ENCODE results near the gene RGS8.

The RGS8 gene

DNA sequence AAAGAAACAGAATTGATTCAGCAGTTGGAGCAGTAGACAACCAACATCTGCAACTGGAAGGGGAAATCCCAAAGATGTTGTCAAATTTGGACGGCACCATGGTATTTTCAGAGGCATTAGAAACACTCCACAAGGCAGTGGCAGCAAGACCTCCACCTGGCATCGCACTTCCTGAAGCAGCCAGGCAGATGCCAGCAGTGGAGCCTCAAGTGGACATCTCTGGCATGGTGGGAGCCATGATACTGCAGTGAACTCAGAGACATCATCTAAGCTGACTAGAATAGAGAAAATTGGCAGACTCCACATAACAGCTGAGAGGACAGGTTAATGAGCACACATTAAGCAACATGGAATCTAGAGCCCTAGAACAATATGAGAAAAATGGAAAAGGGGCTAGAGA, 33.9 kb upstream of the RGS8 start:
- Histone ChIP-seq H2AFZ (ENCODE audit: low read length) (peak overlapping the region; percentile 18; the same call in 1 of the 2 replicates), H3K4me3 (ENCODE audit: low read length, poor library complexity, severe bottlenecking) (no peak overlapping the region), H3K79me2 (ENCODE audit: insufficient read depth, low read length) (no peaks in the 10 kb centered on the region), H3K4me1 (ENCODE audit: insufficient read depth, low read length, poor library complexity, severe bottlenecking) (peaks cover 26% of the 10 kb centered on the region), H3K9me2 (replicated peaks; ENCODE audit: low read depth, low read length) (no peaks in the 10 kb centered on the region), H3F3A (ENCODE audit: low read depth) (peaks cover 4% of the 10 kb centered on the region; the same call in 1 of the 2 replicates), H3K4me2 (ENCODE audit: low read depth, low read length, poor library complexity, severe bottlenecking) (no peak overlapping the region), H3K36me3 (ENCODE audit: insufficient read depth, low read length) (no peaks in the 10 kb centered on the region), H3K9me3 (ENCODE audit: insufficient read depth, low read depth, low read length) (no peaks in the 10 kb centered on the region), H3K9ac (ENCODE audit: low read depth, low read length, poor library complexity, severe bottlenecking) (no peak overlapping the region), H4K20me1 (ENCODE audit: insufficient read depth, low read length, poor library complexity, severe bottlenecking) (no peaks in the 10 kb centered on the region), H3K27me3 (ENCODE audit: insufficient read depth, low read length, poor library complexity, severe bottlenecking) (no peaks in the 10 kb centered on the region)
- TF ChIP-seq, protein P1, sequence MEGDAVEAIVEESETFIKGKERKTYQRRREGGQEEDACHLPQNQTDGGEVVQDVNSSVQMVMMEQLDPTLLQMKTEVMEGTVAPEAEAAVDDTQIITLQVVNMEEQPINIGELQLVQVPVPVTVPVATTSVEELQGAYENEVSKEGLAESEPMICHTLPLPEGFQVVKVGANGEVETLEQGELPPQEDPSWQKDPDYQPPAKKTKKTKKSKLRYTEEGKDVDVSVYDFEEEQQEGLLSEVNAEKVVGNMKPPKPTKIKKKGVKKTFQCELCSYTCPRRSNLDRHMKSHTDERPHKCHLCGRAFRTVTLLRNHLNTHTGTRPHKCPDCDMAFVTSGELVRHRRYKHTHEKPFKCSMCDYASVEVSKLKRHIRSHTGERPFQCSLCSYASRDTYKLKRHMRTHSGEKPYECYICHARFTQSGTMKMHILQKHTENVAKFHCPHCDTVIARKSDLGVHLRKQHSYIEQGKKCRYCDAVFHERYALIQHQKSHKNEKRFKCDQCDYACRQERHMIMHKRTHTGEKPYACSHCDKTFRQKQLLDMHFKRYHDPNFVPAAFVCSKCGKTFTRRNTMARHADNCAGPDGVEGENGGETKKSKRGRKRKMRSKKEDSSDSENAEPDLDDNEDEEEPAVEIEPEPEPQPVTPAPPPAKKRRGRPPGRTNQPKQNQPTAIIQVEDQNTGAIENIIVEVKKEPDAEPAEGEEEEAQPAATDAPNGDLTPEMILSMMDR (conservative IDR thresholded peaks at IDR 0.05; ENCODE audit: low read length), result peak; percentile 58
- no peak for TF ChIP-seq EZH2phosphoT487 (IDR thresholded peaks at IDR 0.05; ENCODE audit: borderline replicate concordance)

DNA sequence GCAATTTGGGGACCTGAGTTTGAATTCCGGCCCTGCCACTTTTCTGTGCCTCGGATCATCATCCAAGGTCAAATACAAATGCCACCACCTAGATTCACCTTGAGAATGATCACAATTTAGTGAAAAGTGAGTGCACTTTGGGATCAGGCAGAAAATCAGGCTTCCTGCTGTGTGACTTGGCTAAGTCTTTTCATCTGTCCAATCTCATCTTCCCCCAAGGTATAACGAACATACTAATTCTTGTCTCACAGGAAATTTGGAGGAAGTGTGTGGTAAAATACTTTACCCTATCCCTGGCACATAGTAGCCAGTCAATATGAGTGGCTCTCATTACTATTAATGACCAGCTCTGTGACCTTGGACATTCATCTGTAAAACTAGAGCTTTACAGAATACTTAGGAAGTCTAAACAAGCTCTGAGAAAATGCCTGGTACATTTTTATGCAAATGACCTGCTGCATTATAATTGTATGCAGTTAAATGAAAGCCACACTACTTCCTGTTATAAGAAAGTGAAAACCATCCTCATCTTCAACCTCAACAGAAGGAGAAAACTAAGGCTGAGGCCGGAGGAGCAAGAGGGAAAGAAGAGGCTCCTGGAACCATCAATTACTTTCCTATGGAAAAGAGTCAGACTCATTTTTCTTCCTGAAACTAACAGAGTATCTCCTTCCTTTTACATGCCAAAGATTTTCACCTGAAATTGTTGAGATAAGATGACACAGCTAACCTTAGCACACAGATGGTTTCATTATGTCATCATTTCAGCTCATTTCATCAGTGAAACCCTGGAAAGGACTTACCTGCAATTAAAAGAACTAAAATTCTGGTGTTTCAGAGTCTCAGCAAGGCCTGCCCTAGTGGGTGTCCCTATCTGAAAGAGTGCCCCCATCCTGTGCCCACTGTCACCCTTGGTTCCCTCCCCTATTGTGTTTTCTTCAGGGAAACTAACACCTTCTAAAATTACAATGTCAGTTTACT, 32.6 kb upstream of the RGS8 start:
- H3K27me3 ChIP-seq (ENCODE audit: insufficient read depth, low read length, poor library complexity, severe bottlenecking), result no peaks in the 10 kb centered on the region
- H3K79me2 ChIP-seq (ENCODE audit: insufficient read depth, low read length), result no peaks in the 10 kb centered on the region
- H3K9ac ChIP-seq (ENCODE audit: low read depth, low read length, poor library complexity, severe bottlenecking), result peak overlapping the region; percentile 13
- peak overlapping the region; percentile 25 for H3K4me3 ChIP-seq (ENCODE audit: low read length, poor library complexity, severe bottlenecking)
- no peaks in the 10 kb centered on the region for H4K20me1 ChIP-seq (ENCODE audit: insufficient read depth, low read length, poor library complexity, severe bottlenecking)
- peaks cover 26% of the 10 kb centered on the region for H3K4me1 ChIP-seq (ENCODE audit: insufficient read depth, low read length, poor library complexity, severe bottlenecking)
- no peaks in the 10 kb centered on the region for H3K9me3 ChIP-seq (ENCODE audit: insufficient read depth, low read depth, low read length)
- peak overlapping the region; percentile 53 for H3K4me2 ChIP-seq (ENCODE audit: low read depth, low read length, poor library complexity, severe bottlenecking)
- no peaks in the 10 kb centered on the region for H3K36me3 ChIP-seq (ENCODE audit: insufficient read depth, low read length)
- H3K9me2 ChIP-seq (replicated peaks; ENCODE audit: low read depth, low read length), result no peaks in the 10 kb centered on the region
- H2AFZ ChIP-seq (ENCODE audit: low read length), result peak overlapping the region; percentile 18; the same call in 1 of the 2 replicates
- TF ChIP-seq EZH2phosphoT487 (IDR thresholded peaks at IDR 0.05; ENCODE audit: borderline replicate concordance), result no peak
- TF ChIP-seq, protein P1 (conservative IDR thresholded peaks at IDR 0.05; ENCODE audit: low read length), result no peak
- peaks cover 4% of the 10 kb centered on the region; the same call in 1 of the 2 replicates for H3F3A ChIP-seq (ENCODE audit: low read depth)

DNA sequence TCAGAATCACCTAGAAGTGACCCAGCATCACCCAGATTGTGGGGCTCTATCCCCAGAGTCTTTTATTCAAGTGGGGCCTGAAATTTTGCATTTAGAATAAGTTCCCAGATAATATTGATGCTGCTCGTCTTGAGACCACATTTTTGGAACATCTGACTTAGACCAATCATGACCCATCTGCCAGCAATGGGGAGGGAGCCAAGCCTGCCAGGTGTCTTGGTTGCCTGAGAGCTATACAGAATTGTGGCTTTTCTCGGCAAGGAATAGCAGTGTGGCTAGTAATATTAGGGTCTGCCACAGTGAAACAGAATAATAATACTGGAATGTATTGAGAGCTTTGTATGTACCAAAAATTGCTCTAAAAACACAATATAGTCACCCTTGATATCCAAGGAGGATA, 31.1 kb upstream of the RGS8 start:
- no peak overlapping the region for H3K4me2 ChIP-seq (ENCODE audit: low read depth, low read length, poor library complexity, severe bottlenecking)
- H3K79me2 ChIP-seq (ENCODE audit: insufficient read depth, low read length), result no peaks in the 10 kb centered on the region
- H3K9me2 ChIP-seq (replicated peaks; ENCODE audit: low read depth, low read length), result no peaks in the 10 kb centered on the region
- H3K4me1 ChIP-seq (ENCODE audit: insufficient read depth, low read length, poor library complexity, severe bottlenecking), result peaks cover 26% of the 10 kb centered on the region
- no peak overlapping the region for H3K4me3 ChIP-seq (ENCODE audit: low read length, poor library complexity, severe bottlenecking)
- no peaks in the 10 kb centered on the region for H3K36me3 ChIP-seq (ENCODE audit: insufficient read depth, low read length)
- H3K9ac ChIP-seq (ENCODE audit: low read depth, low read length, poor library complexity, severe bottlenecking), result no peak overlapping the region
- no peak overlapping the region for H2AFZ ChIP-seq (ENCODE audit: low read length)
- peaks cover 4% of the 10 kb centered on the region; the same call in 1 of the 2 replicates for H3F3A ChIP-seq (ENCODE audit: low read depth)
- H4K20me1 ChIP-seq (ENCODE audit: insufficient read depth, low read length, poor library complexity, severe bottlenecking), result no peaks in the 10 kb centered on the region
- H3K9me3 ChIP-seq (ENCODE audit: insufficient read depth, low read depth, low read length), result no peaks in the 10 kb centered on the region
- TF ChIP-seq, protein P1 (conservative IDR thresholded peaks at IDR 0.05; ENCODE audit: low read length), result no peak
- TF ChIP-seq EZH2phosphoT487 (IDR thresholded peaks at IDR 0.05; ENCODE audit: borderline replicate concordance), result no peak
- no peaks in the 10 kb centered on the region for H3K27me3 ChIP-seq (ENCODE audit: insufficient read depth, low read length, poor library complexity, severe bottlenecking)

All from Loucy (cell line).